Cerebellar nuclear complex (tissue), 1 donor: ENCODE results near the gene AHI1.

Source experiments
- DNase-seq, 2 experiments: peaks; one replicate each; lab custom pipeline; 2025; lab: John Stamatoyannopoulos, UW

The AHI1 gene

DNA sequence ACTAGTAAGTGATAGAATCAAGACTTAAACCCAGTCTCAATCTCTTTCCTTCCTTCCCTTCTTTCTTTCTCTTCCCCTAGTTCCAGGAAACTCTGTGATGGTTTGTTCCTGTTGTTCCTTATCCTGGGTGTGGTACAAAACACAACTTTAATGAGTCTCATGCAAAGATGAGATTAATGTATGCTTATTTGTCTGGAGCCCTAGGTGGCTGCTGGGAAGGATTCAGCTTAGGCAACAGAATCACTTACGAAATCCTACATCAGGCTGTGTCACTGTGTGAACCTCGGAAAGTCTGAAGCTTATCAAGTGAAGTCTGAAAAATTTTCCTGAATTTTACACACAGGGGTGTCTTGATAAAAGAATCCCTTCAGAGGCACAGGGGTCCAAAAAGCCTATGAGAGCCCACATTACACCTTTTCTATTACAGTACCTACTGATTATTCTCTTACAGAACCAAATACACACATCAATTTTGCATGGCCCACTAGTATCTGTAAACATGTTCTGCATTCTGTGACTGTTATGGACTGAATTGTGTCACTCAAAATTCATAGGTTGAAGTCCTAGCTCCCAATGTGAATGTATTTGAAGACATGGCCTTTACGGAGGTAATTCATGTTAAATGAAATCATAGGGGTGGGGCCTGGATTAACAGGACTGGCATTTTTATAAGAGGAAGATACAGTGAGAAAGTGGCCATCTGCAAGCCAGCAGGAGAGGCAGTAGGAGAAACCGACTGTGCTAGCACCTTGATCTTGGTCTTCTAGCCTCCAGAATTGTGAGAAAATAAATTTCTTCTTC, 171.7 kb downstream of the AHI1 start:
- DNase-seq, result no peak

- DNase-seq, result no peak
These were observed 173.0 kb downstream of the AHI1 start for GRCh38 chr6:135324531-135324930.

DNA sequence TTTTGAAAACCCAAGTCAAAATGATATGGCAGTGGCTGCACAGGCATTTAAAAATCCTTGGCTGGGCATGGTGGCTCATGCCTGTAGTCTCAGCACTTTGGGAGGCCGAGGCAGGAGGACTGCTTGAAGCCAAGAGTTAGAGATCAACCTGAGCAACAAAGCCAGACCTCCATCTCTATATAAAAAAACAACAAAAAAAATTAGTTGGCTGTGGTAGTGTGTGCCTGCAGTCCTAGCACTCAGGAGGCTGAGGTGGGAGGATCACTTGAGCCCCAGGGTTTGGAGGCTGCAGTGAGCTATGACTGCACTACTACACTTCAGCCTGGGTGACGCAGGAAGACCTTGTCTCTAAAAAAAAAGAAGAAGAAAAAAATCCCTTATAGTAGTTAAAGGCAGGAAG, 173.6 kb downstream of the AHI1 start:
- no peak for DNase-seq

DNA sequence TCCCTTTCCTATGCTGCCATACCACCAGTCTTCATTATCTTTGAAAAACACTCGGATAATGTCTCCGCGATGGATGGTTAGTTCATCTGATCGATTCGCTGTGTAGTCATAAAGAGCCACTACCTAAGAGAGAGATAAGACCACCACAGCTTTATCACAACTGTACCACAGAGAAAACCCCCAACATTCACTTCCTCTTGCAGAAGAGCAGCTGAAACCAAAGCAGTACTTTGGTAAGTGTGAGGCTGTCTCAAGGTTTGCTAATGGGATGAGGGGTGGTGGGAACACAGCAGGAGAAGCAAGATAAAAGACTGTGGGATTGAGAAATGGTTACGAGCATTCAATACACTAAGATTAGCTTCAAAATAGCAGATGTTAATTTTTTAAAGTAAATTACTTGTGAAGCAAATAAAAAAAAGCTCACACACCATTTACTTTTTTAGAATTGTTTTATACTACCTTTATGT, 174.3 kb downstream of the AHI1 start:
- no peak for DNase-seq

GRCh38 chr6:135322427-135323201, 174.9 kb downstream of the AHI1 start:
- DNase-seq, result no peak

DNA sequence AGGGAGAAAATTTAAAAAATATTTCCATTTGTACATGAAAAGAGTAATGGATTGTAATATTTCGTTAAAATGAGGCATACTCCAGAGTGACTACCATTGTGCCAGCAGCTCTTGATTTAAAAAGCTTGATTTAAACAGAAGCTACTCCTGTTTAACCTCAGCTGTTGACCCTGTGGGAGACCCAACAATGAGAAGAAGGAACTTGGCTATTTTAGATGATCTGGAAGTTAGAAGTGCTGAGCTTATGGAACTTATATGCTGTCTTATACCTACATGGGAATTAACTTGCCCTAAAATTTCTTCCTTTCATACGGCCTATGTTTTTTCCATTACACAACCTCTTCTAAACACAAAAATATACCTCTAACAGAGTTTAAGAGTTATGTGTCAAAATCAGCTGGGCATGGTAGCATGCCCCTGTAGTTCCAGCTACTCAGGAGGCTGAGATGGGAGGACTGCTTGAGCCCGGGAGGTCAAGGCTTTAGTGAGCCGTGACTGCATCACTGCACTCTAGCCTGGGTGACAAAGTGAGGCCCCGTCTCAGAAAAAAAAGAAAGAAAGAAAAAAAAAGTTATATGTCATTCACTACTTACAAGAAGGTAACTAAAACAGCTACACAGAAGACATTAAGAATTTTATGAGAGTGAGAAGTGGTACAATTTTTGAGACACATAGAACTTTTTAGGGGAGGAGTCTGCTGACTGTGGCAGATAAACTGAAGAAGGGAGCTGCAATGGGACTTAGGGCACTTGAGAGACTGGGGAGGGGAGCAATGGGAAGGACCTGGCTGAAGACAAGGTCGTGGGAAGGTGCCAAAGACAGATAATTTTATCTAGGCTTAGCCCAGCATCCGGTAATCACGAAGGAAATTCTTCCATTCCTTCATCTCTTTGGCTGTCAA, 176.6 kb downstream of the AHI1 start:
- no peak for DNase-seq

- DNase-seq, result no peak
These were observed 177.7 kb downstream of the AHI1 start for GRCh38 chr6:135319819-135320218.

GRCh38 chr6:135318738-135319469, 178.6 kb downstream of the AHI1 start:
- DNase-seq, result no peak

- DNase-seq, result no peak
These were observed 183.0 kb downstream of the AHI1 start for GRCh38 chr6:135314543-135314942.

- no peak for DNase-seq
These were observed 185.9 kb downstream of the AHI1 start for GRCh38 chr6:135311446-135312200.

GRCh38 chr6:135310291-135310690, 187.2 kb downstream of the AHI1 start:
- DNase-seq, result no peak

DNA sequence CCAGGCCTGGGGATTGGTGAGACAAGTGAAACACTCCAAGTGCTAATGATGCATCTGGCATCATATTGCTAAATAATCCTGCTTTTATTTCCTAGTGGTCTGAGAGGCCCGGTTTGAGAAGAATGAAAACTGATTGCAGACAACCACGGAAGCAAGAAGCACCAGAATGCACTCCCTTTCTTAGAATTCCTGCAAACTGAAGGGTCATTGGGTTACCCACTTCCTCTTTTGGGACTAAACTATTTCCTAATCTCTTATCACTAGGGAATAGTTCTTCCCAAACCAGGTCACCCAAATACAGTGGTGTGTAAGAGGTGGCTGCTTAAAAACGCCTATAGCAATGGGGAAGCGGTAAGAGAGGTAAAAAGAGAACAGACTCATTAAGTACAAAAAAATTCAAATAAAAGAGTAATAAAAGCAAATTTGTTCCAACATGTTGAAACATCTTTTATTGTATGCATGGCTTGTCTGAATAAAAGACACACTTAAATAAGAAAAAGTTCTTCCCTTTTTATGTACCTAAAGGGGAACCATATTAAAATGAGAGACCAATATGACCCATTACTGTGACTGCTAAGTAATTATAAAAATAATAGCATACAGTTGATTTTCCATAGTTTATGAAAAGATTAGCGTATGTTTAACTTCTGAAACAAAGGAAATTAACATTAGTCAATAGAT, 190.7 kb downstream of the AHI1 start:
- no peak for DNase-seq

DNA sequence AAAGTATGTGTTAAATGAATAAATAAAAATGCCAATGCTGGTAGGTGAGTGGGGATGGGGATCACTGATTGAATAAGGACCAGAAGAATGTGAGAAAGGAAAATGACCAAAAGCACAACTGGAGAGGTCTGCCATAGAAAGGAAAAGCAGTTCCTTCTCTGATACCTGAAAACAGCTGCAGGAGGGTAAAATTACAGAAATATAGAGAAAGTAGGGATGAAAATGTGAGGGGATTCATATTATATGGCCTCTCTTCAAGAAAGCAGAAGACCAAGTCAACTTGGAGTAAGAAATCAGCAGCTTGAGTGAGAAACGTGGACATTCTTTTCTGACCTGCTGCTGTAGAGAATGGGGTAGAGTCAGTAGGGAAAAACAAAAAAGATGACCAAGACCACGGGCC, 191.4 kb downstream of the AHI1 start:
- DNase-seq, result no peak

- no peak for DNase-seq
These were observed 191.9 kb downstream of the AHI1 start for GRCh38 chr6:135305684-135306083.

DNA sequence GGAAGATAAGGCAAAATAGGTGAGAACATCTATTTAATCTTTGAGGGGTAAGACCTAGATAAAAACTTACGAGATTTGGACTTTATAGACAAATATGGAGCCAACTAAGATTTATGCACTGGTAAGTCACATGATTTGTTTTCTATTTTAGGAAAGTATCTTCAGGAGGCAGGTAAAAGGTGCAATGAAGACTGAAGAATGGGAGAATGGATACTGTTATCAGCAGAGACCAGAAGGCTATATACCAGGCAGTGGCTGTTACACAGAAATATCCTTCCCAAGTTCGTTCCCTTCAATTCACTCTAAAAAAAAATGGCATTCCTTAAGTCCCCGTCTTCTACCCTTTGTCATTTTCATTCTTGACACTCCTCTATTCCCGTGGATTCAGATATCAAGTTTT, 192.7 kb downstream of the AHI1 start:
- DNase-seq, result no peak

DNA sequence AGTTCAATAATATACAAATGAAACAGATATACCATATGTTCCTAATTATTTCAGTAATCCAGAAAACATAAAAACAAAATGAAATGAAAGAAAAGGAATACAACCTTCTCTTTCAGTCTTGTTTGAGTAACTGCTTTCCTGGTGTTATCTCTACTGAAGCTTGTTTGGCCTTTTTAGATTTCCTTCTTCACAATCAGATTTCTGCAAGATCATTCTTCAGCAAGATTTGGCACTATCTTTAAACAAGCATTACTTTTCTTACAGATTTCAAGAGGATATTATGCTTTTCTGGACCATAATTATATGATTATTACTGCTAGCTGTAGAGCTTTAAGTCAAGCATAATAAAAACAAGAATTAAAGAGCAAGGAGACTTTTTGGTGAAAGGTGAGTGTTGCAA, 196.2 kb downstream of the AHI1 start:
- DNase-seq, result no peak

GRCh38 chr6:135300576-135300975, 197.0 kb downstream of the AHI1 start:
- DNase-seq, result no peak

- no peak for DNase-seq
These were observed 198.3 kb downstream of the AHI1 start for GRCh38 chr6:135299256-135299655.

- no peak for DNase-seq
These were observed 199.1 kb downstream of the AHI1 start for GRCh38 chr6:135298455-135298854.

DNA sequence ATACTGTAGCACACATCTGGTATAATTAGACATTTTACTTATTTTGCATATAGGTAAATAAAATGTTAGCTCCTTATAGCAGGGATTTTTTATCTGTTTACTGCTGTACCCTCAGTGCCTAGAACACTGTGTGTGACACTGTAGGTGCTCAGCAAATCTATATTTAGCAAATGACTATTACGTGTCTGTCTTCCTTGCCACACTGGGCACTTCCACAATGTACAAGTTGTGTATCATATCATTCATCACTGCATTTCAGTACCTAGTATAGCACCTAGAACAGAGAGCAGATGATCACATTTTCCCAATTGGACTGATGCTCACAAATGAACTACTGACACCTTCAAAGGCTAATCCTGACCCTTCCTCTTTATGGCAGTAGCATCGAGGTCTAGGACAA, 200.8 kb downstream of the AHI1 start:
- DNase-seq, result no peak
